KBM-7 (cell line): ENCODE data around the gene GOLPH3L.
A peak's percentile ranks its signal among the peaks of the same experiment; 100 is the strongest.
"Not testable (repeated sequence)": the region's sequence is repeated elsewhere in the genome, so short reads cannot be mapped to it uniquely, and the experiment has no call there.

Experiments
- DNase-seq: peaks from one replicate; pipeline ENCODE4 v3.0.0-alpha.2; 2015
- in situ Hi-C: fragments of 300-500 bp; cut with MboI; formaldehyde crosslinking; loops from 2 replicates; pipeline ENCODE4 v1.14.3; 2020; ENCODE audit warnings: low sequenced_read_pairs, low pct_unique_long_range_greater_than_20kb, mixed read lengths

GOLPH3L gene

GRCh38 chr1:150696995-150697927, at the start of gene GOLPH3L:
Gene GOLPH3L (minus strand): TSS chr1:150697154. CDS start chr1:150694838, 2,316 bp downstream.
- peak; percentile 99 for DNase-seq
- in situ Hi-C loops: no loop called here

- DNase-seq: peak; percentile 9
- in situ Hi-C loops: no loop called here
These were observed 33.3 kb upstream of the GOLPH3L start for GRCh38 chr1:150730130-150730721.

- in situ Hi-C loops: no loop called here
- no peak for DNase-seq
These were observed 27.4 kb upstream of the GOLPH3L start for GRCh38 chr1:150724336-150724735.

GRCh38 chr1:150720703-150721102, 23.7 kb upstream of the GOLPH3L start, which contains the start of gene HORMAD1:
Gene HORMAD1 (minus strand): TSS chr1:150720895. CDS start chr1:150719505, 1,390 bp downstream.
- DNase-seq: no peak
- in situ Hi-C loops: no loop called here

GRCh38 chr1:150720098-150720497, 23.1 kb upstream of the GOLPH3L start:
- in situ Hi-C loops: no loop called here
- no peak for DNase-seq

GRCh38 chr1:150718225-150718891, 21.4 kb upstream of the GOLPH3L start:
- DNase-seq: no peak
- in situ Hi-C loops: no loop called here

GRCh38 chr1:150709031-150709430, 12.1 kb upstream of the GOLPH3L start:
- in situ Hi-C loops, DNase-seq: not testable (repeated sequence)

GRCh38 chr1:150708595-150708994, 11.6 kb upstream of the GOLPH3L start:
- in situ Hi-C loops: no loop called here

GRCh38 chr1:150706091-150706490, 9.1 kb upstream of the GOLPH3L start:
- in situ Hi-C loops: no loop called here
- DNase-seq: no peak

More at GRCh38 chr1:150708595-150708994, 11.6 kb upstream of the GOLPH3L start:
- no peak for DNase-seq

- DNase-seq: no peak
- in situ Hi-C loops: no loop called here
These were observed 6.5 kb upstream of the GOLPH3L start for GRCh38 chr1:150703427-150703826.

GRCh38 chr1:150696590-150696989, 364 bp downstream of the GOLPH3L start:
- DNase-seq: no peak

GRCh38 chr1:150696162-150696561, 792 bp downstream of the GOLPH3L start:
- DNase-seq: peak; percentile 43
- in situ Hi-C loops: no loop called here

More at GRCh38 chr1:150696590-150696989, 364 bp downstream of the GOLPH3L start:
- in situ Hi-C loops: no loop called here

GRCh38 chr1:150695561-150695960, 1.4 kb downstream of the GOLPH3L start:
- in situ Hi-C loops: no loop called here

GRCh38 chr1:150692720-150693119, 4.2 kb downstream of the GOLPH3L start:
- in situ Hi-C loops: no loop called here

More at GRCh38 chr1:150695561-150695960, 1.4 kb downstream of the GOLPH3L start:
- no peak for DNase-seq

GRCh38 chr1:150688763-150689162, 8.2 kb downstream of the GOLPH3L start:
- in situ Hi-C loops: no loop called here
- DNase-seq: no peak

More at GRCh38 chr1:150692720-150693119, 4.2 kb downstream of the GOLPH3L start:
- no peak for DNase-seq

- in situ Hi-C loops: no loop called here
- DNase-seq: no peak
These were observed 10.7 kb downstream of the GOLPH3L start for GRCh38 chr1:150686275-150686674.

- DNase-seq: no peak
- in situ Hi-C loops: no loop called here
These were observed 13.0 kb downstream of the GOLPH3L start for GRCh38 chr1:150683914-150684313.

- no peak for DNase-seq
- in situ Hi-C loops: no loop called here
These were observed 18.0 kb downstream of the GOLPH3L start for GRCh38 chr1:150678988-150679387.

GRCh38 chr1:150674881-150675280, 22.1 kb downstream of the GOLPH3L start:
- DNase-seq: no peak
- in situ Hi-C loops: no loop called here

- in situ Hi-C loops: no loop called here
- DNase-seq: no peak
These were observed 33.6 kb downstream of the GOLPH3L start for GRCh38 chr1:150663321-150663720.
